Adrenal gland (tissue), 12 donors: Measurements from ENCODE around the gene ADAMTS6. TPM values are rescaled to one million over a fixed set of nuclear protein-coding genes. Genes with fewer than 3 reads are reported as not detected.

ENCODE experiments used
- DNase-seq, 7 donors: peaks; one replicate each; pipeline ENCODE4 v3.0.0-alpha.2; 2019 to 2020
- H3K27ac ChIP-seq, 5 donors: fragments of 200-600 bp; sonication (generic) in 4 of 5; 1 replicate in 3 of 5; 2 replicates in 2 of 5; pipeline versions ENCODE4 v1.5.1 to v1.8.0; 2016 to 2020; ENCODE audit warnings: mild to moderate bottlenecking in 1 of 5
- H3K27me3 ChIP-seq: fragments of 200-600 bp; 2 replicates; pipeline ENCODE4 v1.8.0; 2021
- H3K36me3 ChIP-seq, 2 donors: fragments of 200-600 bp; replicated peaks in 1 of 2; 1 replicate in 1 of 2; 2 replicates in 1 of 2; pipeline versions ENCODE4 v1.5.1 to v1.8.0; 2018 to 2022
- H3K4me1 ChIP-seq, 2 donors: fragments of 200-600 bp; replicated peaks in 1 of 2; 1 replicate in 1 of 2; 2 replicates in 1 of 2; pipeline versions ENCODE4 v1.5.1 to v1.8.0; 2018 to 2021
- H3K4me3 ChIP-seq, 4 donors: fragments of 200-600 bp; sonication (generic) in 3 of 4; one replicate each; pipeline ENCODE4 v1.5.1; 2016 to 2018
- H3K9me3 ChIP-seq, 3 donors: fragments of 200-600 bp; sonication (generic) in 1 of 3; replicated peaks in 1 of 3; 1 replicate in 2 of 3; 2 replicates in 1 of 3; pipeline versions ENCODE4 v1.5.1 to v1.8.0; 2016 to 2021
- CTCF ChIP-seq, 6 experiments: fragments of 450-650 bp in 4 of 6; fragments of 200-600 bp in 2 of 6; sonication (generic) in 1 of 6; IDR thresholded peaks; 1 replicate in 5 of 6; 2 replicates in 1 of 6; pipeline versions ENCODE4 v1.5.1 to v1.8.0; 2016 to 2021; ENCODE audit warnings: antibody characterized with exemption in 6 of 6, mild to moderate bottlenecking in 2 of 6, moderate library complexity in 1 of 6
- POLR2A ChIP-seq, 2 donors: fragments of 450-650 bp; IDR thresholded peaks; one replicate each; pipeline ENCODE4 v1.6.1; 2017; ENCODE audit warnings: antibody characterized with exemption in 2 of 2, mild to moderate bottlenecking in 2 of 2, moderate library complexity in 1 of 2
- WGBS, 4 donors: extraction: QIAGEN DNeasy Blood & Tissue Kit in 2 of 4; methylation state at CpG; one replicate each; pipeline versions ENCODE4 v1.1.5 to v1.1.7; 2013 to 2017; 5-methylcytosine and 5-hydroxymethylcytosine counted together
- intact Hi-C, 2 donors: fragments of 100-400 bp; cut with DNase I; formaldehyde crosslinking; loops; one replicate each; pipeline versions ENCODE4 v1.14.1 to v1.15.0; 2022 to 2023
- polyA plus RNA-seq, 3 donors: library from polyadenylated mRNA; stranded (reverse); fragments of 200-250 nt in 2 of 3; fragments of 350-450 nt in 1 of 3; fragmentation: Illumina TruSeq in 1 of 3; extraction: RNeasy Lipid Tissue Mini Kit (QIAGEN cat#74804) in 1 of 3; gene quantifications; one replicate each; pipeline ENCODE4 v1.2.3, GENCODE V29; 2013 to 2014
- total RNA-seq, 9 donors: library from RNA; depleted of rRNA in 4 of 9; stranded (reverse); fragments of >200 nt in 4 of 9; fragments of 120-200 nt in 1 of 9; fragmentation: NEBNext Ultra II Directional in 1 of 9; extraction: Animal tissue kit (Norgen Biotek cat#: 25700) in 1 of 9; gene quantifications; one replicate each; pipeline versions ENCODE4 v1.1.0 to v1.2.4, GENCODE V29; 2013 to 2023
- donor health status: healthy with polysubstance abuse.
- donor health status: Bipolar disorder and iron deficiency.
- donor health status: DM: yes; HTN: yes; CAD: no.
- donor health status: DM: no; HTN: no; CAD: no.
- donor health status: DM: no; HTN: no; CAD: no.
- donor health status: DM: yes; HTN: yes; CAD: no.

The ADAMTS6 gene
- total and polyA plus RNA-seq, 12 donors = 0.24 to 11.9 (median 0.89) TPM

- intact Hi-C loops = no loop called here
- Histone ChIP-seq H3K36me3 (no peaks in the 10 kb centered on the region), H3K27me3 (no peaks in the 10 kb centered on the region), H3K9me3 (no peaks in the 10 kb centered on the region), H3K4me1 (no peaks in the 10 kb centered on the region), H3K27ac (no peak overlapping the region), H3K4me3 (no peak overlapping the region)
- TF ChIP-seq POLR2A (IDR thresholded peaks at IDR 0.05) (no peak), CTCF (IDR thresholded peaks at IDR 0.05) (no peak)
- 77 to 86% (median 82%) methylated on average over 3 of the region's 3 CpGs for WGBS, 4 donors
- no peak for DNase-seq
These were observed 218.4 kb downstream of the ADAMTS6 start for GRCh38 chr5:65263321-65263720.

- Histone ChIP-seq H3K4me1 (no peaks in the 10 kb centered on the region), H3K36me3 (no peaks in the 10 kb centered on the region), H3K27ac (no peak overlapping the region), H3K9me3 (no peaks in the 10 kb centered on the region), H3K27me3 (no peaks in the 10 kb centered on the region), H3K4me3 (no peak overlapping the region)
- DNase-seq = peak in 3 of 7 donors; percentile 6 to 26 (median 13)
- intact Hi-C loops = no loop called here
- TF ChIP-seq POLR2A (IDR thresholded peaks at IDR 0.05) = no peak
- TF ChIP-seq CTCF (IDR thresholded peaks at IDR 0.05) = no peak
- 16 to 34% (median 23%) methylated on average over 6 of the region's 6 CpGs for WGBS, 4 donors
These were observed 219.1 kb downstream of the ADAMTS6 start for GRCh38 chr5:65262649-65263059.

GRCh38 chr5:65262096-65262495 lies 219.6 kb downstream of the ADAMTS6 start:
- intact Hi-C loops = no loop called here
- 56 to 73% (median 73%) methylated on average over 3 of the region's 3 CpGs for WGBS, 4 donors
- Histone ChIP-seq H3K4me3 (no peak overlapping the region), H3K9me3 (no peaks in the 10 kb centered on the region), H3K27ac (no peak overlapping the region), H3K4me1 (no peaks in the 10 kb centered on the region), H3K27me3 (no peaks in the 10 kb centered on the region), H3K36me3 (no peaks in the 10 kb centered on the region)
- peak in 4 of 7 donors; percentile 10 to 51 (median 12) for DNase-seq
- TF ChIP-seq POLR2A (IDR thresholded peaks at IDR 0.05) (no peak), CTCF (IDR thresholded peaks at IDR 0.05) (no peak)

GRCh38 chr5:65261499-65261898 lies 220.2 kb downstream of the ADAMTS6 start:
- Histone ChIP-seq H3K27ac (no peak overlapping the region), H3K4me1 (no peaks in the 10 kb centered on the region), H3K9me3 (no peaks in the 10 kb centered on the region), H3K36me3 (no peaks in the 10 kb centered on the region), H3K27me3 (no peaks in the 10 kb centered on the region), H3K4me3 (no peak overlapping the region)
- WGBS, 4 donors = 66 to 91% (median 78%) methylated on average over 1 of the region's 1 CpG
- intact Hi-C loops = no loop called here
- no peak for DNase-seq
- no peak for TF ChIP-seq POLR2A (IDR thresholded peaks at IDR 0.05)
- no peak for TF ChIP-seq CTCF (IDR thresholded peaks at IDR 0.05)
